HG03432 (cell line): ENCODE measurements around the gene GLP2R.

ENCODE experiments used
- ATAC-seq: cut with Tn5 transposase; IDR thresholded peaks from one replicate; pipeline ENCODE4 v1.9.1; 2021; ENCODE audit warnings: mild to moderate bottlenecking, moderate library complexity; ENCODE audit not compliant: unreplicated experiment

Gene GLP2R

GRCh38 chr17:9813166-9813565 lies 12.6 kb upstream of the GLP2R start:
- no peak for ATAC-seq

DNA sequence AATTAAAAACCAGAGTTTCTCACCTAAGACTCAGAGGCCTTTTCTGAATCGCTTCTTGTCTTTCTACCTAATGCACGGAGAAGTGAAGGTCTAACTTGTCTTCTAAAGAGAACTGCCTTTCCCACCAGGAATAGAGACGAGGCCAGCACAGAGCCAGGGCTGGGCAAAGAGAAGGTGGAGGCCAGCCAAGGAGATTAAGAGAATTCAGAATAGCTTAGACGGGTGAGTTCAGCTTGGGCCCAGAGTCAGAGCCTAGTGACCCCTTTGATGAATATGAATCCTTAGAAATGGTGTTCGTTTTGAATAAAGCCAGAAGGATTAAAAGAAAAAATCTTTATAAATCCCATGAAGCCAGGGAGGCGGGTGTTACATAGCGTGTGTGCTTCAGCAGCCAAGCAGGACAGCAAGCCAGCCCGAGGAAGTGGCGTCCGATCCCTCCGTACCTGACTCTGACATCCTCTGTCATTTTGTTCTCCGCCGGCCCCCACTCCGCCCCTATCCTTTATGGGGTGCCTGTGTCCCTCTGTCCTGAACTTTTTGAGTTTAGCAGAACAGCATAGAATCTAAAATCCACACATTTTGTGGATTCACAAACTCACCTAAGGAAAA lies 11.3 kb upstream of the GLP2R start:
- no peak for ATAC-seq

DNA sequence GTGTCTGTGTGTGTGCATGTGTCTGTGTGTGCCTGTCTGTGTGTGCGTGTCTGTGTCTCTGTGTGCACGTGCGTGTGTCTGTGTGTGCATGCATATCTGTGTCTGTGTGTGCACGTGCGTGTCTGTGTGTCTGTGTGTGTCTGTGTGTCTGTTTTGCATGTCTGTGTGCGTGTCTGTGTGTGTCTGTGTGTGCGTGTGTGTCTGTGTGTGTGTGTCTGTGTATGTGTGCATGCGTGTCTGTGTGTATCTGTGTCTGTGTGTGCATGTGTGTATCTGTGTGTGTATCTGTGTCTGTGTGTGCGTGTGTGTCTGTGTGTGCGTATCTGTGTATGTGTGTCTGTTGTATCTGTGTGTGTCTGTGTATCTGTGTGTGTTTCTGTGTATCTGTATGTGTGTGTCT lies 9.3 kb upstream of the GLP2R start:
- ATAC-seq: no peak

DNA sequence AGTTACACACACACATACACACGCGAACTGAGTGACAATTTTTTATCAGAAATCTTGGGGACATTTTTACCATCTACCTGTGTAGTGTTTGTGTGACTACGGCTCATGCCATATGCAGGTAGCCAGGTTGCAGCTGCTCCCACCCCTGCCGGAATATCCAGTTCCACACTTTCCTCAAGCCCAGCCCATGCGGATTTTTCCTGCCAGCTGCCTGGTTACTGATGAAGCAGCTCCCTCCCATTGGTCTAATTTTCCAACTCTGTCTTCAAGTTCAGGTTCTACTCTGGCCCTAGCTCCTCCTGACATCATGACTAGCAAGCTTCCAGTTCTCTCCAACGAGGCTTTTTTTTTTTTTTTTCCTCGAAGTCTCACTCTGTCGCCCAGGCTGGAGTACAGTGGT lies 8.6 kb upstream of the GLP2R start:
- ATAC-seq: no peak

DNA sequence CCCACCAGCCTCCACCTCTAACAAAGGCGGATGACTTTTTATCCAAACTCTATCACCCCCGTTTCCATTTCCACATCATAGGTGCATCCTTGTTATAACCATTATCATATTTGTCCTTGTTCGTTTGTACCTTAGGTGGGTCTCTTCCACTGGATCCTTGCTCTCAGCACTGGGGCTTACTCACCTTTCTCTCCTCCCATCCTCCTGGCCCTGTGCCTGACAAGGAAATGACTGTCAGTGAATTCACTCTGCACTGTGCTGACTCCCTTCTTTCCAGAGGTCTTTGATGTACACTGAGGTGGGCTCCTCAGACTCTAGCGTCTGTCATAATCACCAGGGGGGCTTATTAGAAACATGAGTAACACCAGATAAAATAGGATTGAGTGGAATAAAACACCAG lies 7.0 kb upstream of the GLP2R start:
- no peak for ATAC-seq

DNA sequence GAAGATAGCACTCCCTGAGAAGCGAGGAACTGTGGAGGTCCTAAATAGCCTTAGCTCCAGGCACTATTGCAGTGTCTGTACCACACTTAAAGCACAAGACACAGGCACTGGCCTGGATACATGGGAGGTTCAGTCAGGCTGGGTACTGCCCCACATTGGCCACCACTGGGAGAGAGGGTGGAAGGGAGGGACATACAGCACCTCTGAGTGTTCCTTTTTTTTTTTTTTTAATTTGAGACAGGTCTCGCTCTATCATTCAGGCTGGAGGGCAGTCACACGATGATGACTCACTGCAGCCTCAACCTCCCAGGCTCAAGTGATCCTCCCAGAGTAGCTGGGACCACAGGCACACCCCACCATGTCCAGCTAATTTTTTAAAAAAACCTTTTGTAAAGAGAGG lies 5.3 kb upstream of the GLP2R start:
- no peak for ATAC-seq

DNA sequence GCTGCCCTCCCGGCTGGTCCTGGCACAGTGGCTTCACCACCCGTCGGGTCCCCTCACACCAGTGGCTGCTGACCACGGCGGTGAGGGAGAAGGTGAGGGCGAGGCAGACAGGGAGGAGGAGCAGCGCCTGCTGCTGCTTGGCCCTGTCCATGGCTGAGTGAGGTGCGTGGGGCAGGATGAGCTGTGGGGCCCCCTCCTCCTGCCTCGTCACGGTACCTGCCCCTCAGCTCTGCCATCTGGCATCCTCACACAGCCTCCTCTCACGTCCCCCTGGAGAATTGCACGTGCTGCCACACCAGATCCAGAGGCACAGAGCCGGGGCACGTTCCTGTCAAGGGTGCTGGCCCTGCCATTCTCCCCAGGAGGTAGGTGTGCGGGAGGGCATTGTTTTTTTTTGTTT lies 3.8 kb upstream of the GLP2R start, which contains the start of gene GSG1L2:
Gene GSG1L2 (minus strand): TSS at position 159 of the 400 bp plus-strand sequence. CDS start 8 bp downstream, at position 151.
- ATAC-seq: no peak

- ATAC-seq: no peak
Observed at GRCh38 chr17:9824094-9824493, 1.6 kb upstream of the GLP2R start.

DNA sequence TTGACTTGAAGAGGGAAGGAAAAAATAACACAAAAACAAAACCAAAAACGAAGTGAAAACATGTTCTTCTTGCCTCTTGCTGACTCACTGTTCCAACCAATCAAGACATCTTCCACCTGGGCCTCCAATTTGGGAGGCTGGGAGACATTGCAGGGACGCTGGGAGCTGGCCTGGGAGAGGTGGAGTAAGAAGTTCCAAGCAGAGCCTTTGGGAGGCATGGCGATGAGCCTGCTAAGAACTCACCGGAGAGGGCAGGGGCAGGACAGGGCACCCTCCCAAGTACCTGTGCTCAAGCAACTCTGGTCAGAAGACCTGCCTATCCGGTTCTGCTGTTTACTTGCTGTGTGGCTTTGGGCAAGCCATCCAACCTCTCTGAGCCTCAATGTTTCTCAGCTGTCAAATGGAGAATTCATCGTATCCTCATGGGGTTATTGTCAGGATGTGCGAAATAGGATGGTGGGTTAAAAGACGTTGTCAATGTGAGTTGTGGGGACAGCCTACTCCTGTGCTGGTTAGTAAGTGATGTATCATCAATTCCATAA lies 856 bp upstream of the GLP2R start:
- no peak for ATAC-seq

DNA sequence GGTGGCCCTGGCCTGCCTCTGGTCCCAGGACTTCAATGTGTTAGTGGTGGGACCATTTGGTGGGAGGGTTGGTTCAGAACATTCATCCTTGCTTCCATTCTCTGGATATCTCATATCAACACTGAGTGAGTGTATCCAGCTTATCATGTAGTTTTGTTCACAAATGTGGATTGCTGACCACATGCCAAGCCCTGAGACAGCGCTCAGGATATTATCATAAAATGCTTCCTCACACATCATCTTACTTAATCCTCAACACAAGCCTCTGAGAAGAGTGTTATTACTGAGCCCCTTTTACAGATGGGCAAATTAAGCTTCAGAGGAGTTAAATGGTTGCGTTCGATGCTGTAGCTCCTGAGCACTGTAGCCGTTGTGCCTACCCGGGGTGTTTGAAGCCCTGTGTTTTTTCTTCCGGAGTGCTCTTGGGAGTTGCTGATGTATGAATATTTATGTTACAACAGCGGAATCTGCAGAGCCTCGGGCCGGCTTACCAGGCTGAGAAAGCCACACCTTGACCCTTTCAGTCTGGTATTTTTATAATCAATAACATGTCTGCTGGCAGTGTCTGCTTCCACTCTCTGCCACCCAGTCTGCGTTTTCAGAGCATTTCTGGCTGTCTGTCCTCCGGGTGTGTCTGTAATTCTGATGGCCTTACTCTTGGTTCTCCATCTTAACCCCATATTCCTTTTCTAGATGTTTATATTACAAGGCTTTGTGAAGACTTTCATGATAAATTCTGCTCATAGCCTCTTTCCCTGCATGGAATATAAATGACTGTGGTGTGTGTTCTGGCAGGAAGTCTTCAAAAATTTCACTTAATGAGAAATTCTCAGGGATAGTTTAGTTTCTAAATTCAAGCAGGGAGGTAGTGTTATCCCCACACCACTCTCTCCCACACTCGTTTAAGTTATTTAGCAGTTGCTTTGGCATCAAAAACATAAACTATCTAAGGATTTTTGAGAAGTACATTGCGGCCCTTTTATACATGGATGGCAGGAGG lies 2.9 kb downstream of the GLP2R start:
- no peak for ATAC-seq

DNA sequence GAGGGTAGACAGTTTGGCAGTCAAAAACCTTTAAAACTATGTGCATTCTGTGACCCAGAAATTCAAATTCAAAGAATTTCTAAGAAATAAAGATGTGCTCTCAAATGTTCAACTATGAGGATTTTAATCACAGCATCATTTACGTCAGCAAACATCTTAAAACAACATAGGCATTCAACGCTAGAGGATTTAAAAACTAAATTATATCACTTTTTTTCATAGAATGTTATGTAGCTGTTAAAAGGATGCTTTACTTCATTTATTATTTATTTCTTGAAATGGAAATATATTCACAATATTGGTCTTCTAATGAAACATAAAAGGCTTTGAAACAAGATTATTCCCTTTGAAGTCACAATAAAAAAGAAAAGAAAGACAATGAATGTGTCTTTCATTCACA lies 3.6 kb downstream of the GLP2R start:
- no peak for ATAC-seq

- no peak for ATAC-seq
Observed at GRCh38 chr17:9830711-9831110, 5.0 kb downstream of the GLP2R start.

GRCh38 chr17:9833922-9834321 lies 8.2 kb downstream of the GLP2R start:
- ATAC-seq: no peak

- no peak for ATAC-seq
Observed at GRCh38 chr17:9837551-9838471, 12.1 kb downstream of the GLP2R start.

DNA sequence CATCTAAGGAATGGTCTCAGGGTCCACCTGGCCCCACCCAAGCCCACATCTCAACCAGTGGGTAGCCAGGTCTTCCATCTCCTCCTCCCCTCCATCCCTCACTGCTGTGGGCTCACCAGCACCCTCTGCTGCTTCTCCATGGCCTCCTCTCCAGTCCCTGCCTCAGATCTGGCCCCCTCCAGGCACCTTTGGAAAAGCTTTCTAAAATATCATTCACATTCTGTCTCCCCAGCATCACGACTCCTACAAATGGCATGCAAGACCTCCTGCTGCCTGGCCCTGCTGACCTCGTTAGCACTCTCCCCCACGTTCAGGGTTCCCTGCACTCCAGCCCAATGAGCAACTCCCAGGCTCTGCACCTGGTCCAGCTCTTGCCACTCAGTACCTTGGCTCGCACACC lies 13.7 kb downstream of the GLP2R start:
- no peak for ATAC-seq

GRCh38 chr17:9842057-9842758 lies 16.5 kb downstream of the GLP2R start:
- no peak for ATAC-seq

- no peak for ATAC-seq
Observed at GRCh38 chr17:9843152-9844010, 17.7 kb downstream of the GLP2R start.

GRCh38 chr17:9844153-9844552 lies 18.4 kb downstream of the GLP2R start:
- ATAC-seq: no peak

GRCh38 chr17:9845306-9845705 lies 19.6 kb downstream of the GLP2R start:
- no peak for ATAC-seq
